Common myeloid progenitor, CD34-positive (primary cell): Measurements from ENCODE around the gene ZFPM1.

Experiments used
- CTCF ChIA-PET: fragments of 350-600 bp; sonication (Branson Sonifier 250); formaldehyde crosslinking; loops from one replicate; lab custom pipeline; 2021; ENCODE audit warnings: antibody characterized with exemption; lab: Charles Lee
- POLR2A ChIA-PET: fragments of 350-600 bp; sonication (Branson Sonifier 250); formaldehyde crosslinking; loops from one replicate; lab custom pipeline; 2021; ENCODE audit warnings: antibody characterized with exemption; lab: Charles Lee
- DNase-seq, 3 donors: peaks; one replicate each; pipeline versions ENCODE4 v3.0.0 to v3.0.0-alpha.2; 2013
- H3K27ac ChIP-seq, 2 experiments: 1 replicate in 1 of 2; 2 replicates in 1 of 2; pipeline ENCODE4 v1.7.0; 2013; ENCODE audit warnings: inconsistent platforms in 2 of 2, low read length in 2 of 2, mild to moderate bottlenecking in 2 of 2, low read depth in 1 of 2, moderate library complexity in 1 of 2; ENCODE audit not compliant: severe bottlenecking in 2 of 2, insufficient read depth in 1 of 2, poor library complexity in 1 of 2
- H3K27me3 ChIP-seq, 5 experiments: replicated peaks in 2 of 5; 1 replicate in 3 of 5; 2 replicates in 2 of 5; pipeline versions ENCODE4 v1.6.1 to v1.7.0; 2013; ENCODE audit warnings: low read length in 4 of 5, mild to moderate bottlenecking in 2 of 5, moderate library complexity in 2 of 5, inconsistent platforms in 1 of 5; ENCODE audit not compliant: insufficient read depth in 5 of 5, control insufficient read depth in 4 of 5
- H3K36me3 ChIP-seq, 4 experiments: 1 replicate in 2 of 4; 2 replicates in 2 of 4; pipeline versions ENCODE4 v1.6.1 to v1.7.0; 2013; ENCODE audit warnings: low read length in 3 of 4, control low read depth in 1 of 4, mild to moderate bottlenecking in 1 of 4; ENCODE audit not compliant: control insufficient read depth in 4 of 4, insufficient read depth in 4 of 4
- H3K4me1 ChIP-seq, 4 experiments: 1 replicate in 3 of 4; 2 replicates in 1 of 4; pipeline versions ENCODE4 v1.6.1 to v1.7.1; 2013; ENCODE audit warnings: low read length in 3 of 4, mild to moderate bottlenecking in 3 of 4, control low read depth in 1 of 4, inconsistent platforms in 1 of 4, moderate library complexity in 1 of 4; ENCODE audit not compliant: control insufficient read depth in 4 of 4, insufficient read depth in 4 of 4; ENCODE audit errors: control extremely low read depth in 1 of 4
- H3K4me3 ChIP-seq, 7 experiments: 1 replicate in 4 of 7; 2 replicates in 3 of 7; pipeline versions ENCODE4 v1.5.1 to v1.7.0; 2013; ENCODE audit warnings: mild to moderate bottlenecking in 7 of 7, low read length in 6 of 7, moderate library complexity in 6 of 7, inconsistent platforms in 2 of 7, low read depth in 2 of 7, control low read depth in 1 of 7; ENCODE audit not compliant: insufficient read depth in 4 of 7, control insufficient read depth in 1 of 7; ENCODE audit errors: extremely low read depth in 1 of 7
- H3K9me3 ChIP-seq, 5 experiments: 1 replicate in 4 of 5; 2 replicates in 1 of 5; pipeline versions ENCODE4 v1.6.1 to v1.7.1; 2013; ENCODE audit warnings: low read length in 4 of 5, mild to moderate bottlenecking in 2 of 5, inconsistent platforms in 1 of 5, low read depth in 1 of 5, moderate library complexity in 1 of 5; ENCODE audit not compliant: control insufficient read depth in 4 of 5, insufficient read depth in 2 of 5; ENCODE audit errors: control extremely low read depth in 1 of 5
- WGBS: methylation state at CpG from one replicate; pipeline ENCODE4 v1.1.5; 2013; ENCODE audit not compliant: insufficient coverage; 5-methylcytosine and 5-hydroxymethylcytosine counted together

The ZFPM1 gene

GRCh38 chr16:88472069-88472468 lies 19.0 kb downstream of the ZFPM1 start:
- peaks cover 0 to 39% (median 22%) of the 10 kb centered on the region in 4 experiments for H3K4me1 ChIP-seq
- DNase-seq, result no peak
- 41% methylated on average over 10 of the region's 12 CpGs for WGBS
- H3K4me3 ChIP-seq, result no peak overlapping the region
- ChIA-PET CTCF (interaction anchor here (0.9 kb wide), 1 partner anchor 11 kb away, joined by 3 read pairs; no protein-coding TSS in a partner anchor), POLR2A (interaction anchor here (1.0 kb wide), 1 partner anchor 17 kb away, joined by 3 read pairs; no protein-coding TSS in a partner anchor)
- H3K36me3 ChIP-seq, result peaks cover 0 to 9% (median 1%) of the 10 kb centered on the region in 4 experiments
- H3K9me3 ChIP-seq, result no peaks in the 10 kb centered on the region
- no peaks in the 10 kb centered on the region for H3K27me3 ChIP-seq
- no peak overlapping the region for H3K27ac ChIP-seq

GRCh38 chr16:88472637-88473205 lies 19.6 kb downstream of the ZFPM1 start:
- H3K9me3 ChIP-seq, result no peaks in the 10 kb centered on the region
- H3K4me1 ChIP-seq, result peaks cover 0 to 39% (median 19%) of the 10 kb centered on the region in 4 experiments
- no peak overlapping the region for H3K4me3 ChIP-seq
- peaks cover 0 to 9% (median 1%) of the 10 kb centered on the region in 4 experiments for H3K36me3 ChIP-seq
- H3K27me3 ChIP-seq, result no peaks in the 10 kb centered on the region
- no peak overlapping the region for H3K27ac ChIP-seq
- ChIA-PET POLR2A (interaction anchor here (1.0 kb wide), 1 partner anchor 18 kb away, joined by 3 read pairs; no protein-coding TSS in a partner anchor), CTCF (interaction anchor here (0.9 kb wide), 4 partner anchors 11 to 53 kb away, joined by 3 read pairs; no protein-coding TSS in a partner anchor)
- no peak for DNase-seq
- WGBS, result 96% methylated on average over 16 of the region's 22 CpGs

GRCh38 chr16:88473666-88474534 lies 20.8 kb downstream of the ZFPM1 start:
- ChIA-PET CTCF (interaction anchor here (0.5 to 1.0 kb wide), 2 partner anchors 36 to 330 kb away, joined by 3 read pairs; no protein-coding TSS in a partner anchor), POLR2A (no interaction called here)
- peaks cover 0 to 48% (median 28%) of the 10 kb centered on the region in 4 experiments for H3K4me1 ChIP-seq
- no peak for DNase-seq
- no peaks in the 10 kb centered on the region for H3K27me3 ChIP-seq
- H3K36me3 ChIP-seq, result peaks cover 0 to 9% (median 1%) of the 10 kb centered on the region in 4 experiments
- H3K27ac ChIP-seq, result no peak overlapping the region
- no peaks in the 10 kb centered on the region for H3K9me3 ChIP-seq
- 97% methylated on average over 30 of the region's 43 CpGs for WGBS
- no peak overlapping the region for H3K4me3 ChIP-seq

- no peaks in the 10 kb centered on the region for H3K9me3 ChIP-seq
- H3K27me3 ChIP-seq, result no peaks in the 10 kb centered on the region
- peaks cover 0 to 9% (median 1%) of the 10 kb centered on the region in 4 experiments for H3K36me3 ChIP-seq
- no peak overlapping the region for H3K27ac ChIP-seq
- CTCF ChIA-PET, result no interaction called here
- no peak for DNase-seq
- no peak overlapping the region for H3K4me3 ChIP-seq
- POLR2A ChIA-PET, result interaction anchor here (0.5 kb wide), 1 partner anchor 20 kb away, joined by 3 read pairs; no protein-coding TSS in a partner anchor
- H3K4me1 ChIP-seq, result peaks cover 0 to 52% (median 37%) of the 10 kb centered on the region in 4 experiments
- 99% methylated on average over 10 of the region's 13 CpGs for WGBS
Observed at GRCh38 chr16:88475037-88475436, 22.0 kb downstream of the ZFPM1 start.

- Histone ChIP-seq H3K27me3 (no peaks in the 10 kb centered on the region), H3K4me1 (peaks cover 0 to 56% (median 42%) of the 10 kb centered on the region in 4 experiments), H3K27ac (no peak overlapping the region), H3K4me3 (no peak overlapping the region), H3K36me3 (peaks cover 0 to 9% (median 1%) of the 10 kb centered on the region in 4 experiments), H3K9me3 (no peaks in the 10 kb centered on the region)
- CTCF ChIA-PET, result no interaction called here
- WGBS, result 89% methylated on average over 11 of the region's 14 CpGs
- POLR2A ChIA-PET, result no interaction called here
- DNase-seq, result no peak
Observed at GRCh38 chr16:88476203-88476602, 23.1 kb downstream of the ZFPM1 start.

GRCh38 chr16:88476817-88477397 lies 23.8 kb downstream of the ZFPM1 start:
- H3K4me1 ChIP-seq, result peaks cover 0 to 49% (median 38%) of the 10 kb centered on the region in 4 experiments
- H3K36me3 ChIP-seq, result peaks cover 0 to 9% (median 1%) of the 10 kb centered on the region in 4 experiments
- no peaks in the 10 kb centered on the region for H3K27me3 ChIP-seq
- no peak overlapping the region for H3K4me3 ChIP-seq
- H3K9me3 ChIP-seq, result no peaks in the 10 kb centered on the region
- WGBS, result 98% methylated on average over 25 of the region's 26 CpGs
- no peak overlapping the region for H3K27ac ChIP-seq
- no peak for DNase-seq
- ChIA-PET POLR2A (no interaction called here), CTCF (no interaction called here)
